ENCODE data around the gene AOPEP. TPM values are rescaled to one million over a fixed set of nuclear protein-coding genes. Genes with fewer than 3 reads are reported as not detected.

Gene AOPEP
- total RNA-seq, 4 donors from 2014 or later: 80.7 to 428 (median 126) TPM

- Histone ChIP-seq H3K27me3 (no peaks in the 10 kb centered on the region), H3K9me3 (no peaks in the 10 kb centered on the region), H3K36me3 (no peaks in the 10 kb centered on the region), H3K27ac (no peak overlapping the region), H3K4me3 (no peak overlapping the region), H3K4me1 (no peaks in the 10 kb centered on the region)
- TF ChIP-seq, protein P1, sequence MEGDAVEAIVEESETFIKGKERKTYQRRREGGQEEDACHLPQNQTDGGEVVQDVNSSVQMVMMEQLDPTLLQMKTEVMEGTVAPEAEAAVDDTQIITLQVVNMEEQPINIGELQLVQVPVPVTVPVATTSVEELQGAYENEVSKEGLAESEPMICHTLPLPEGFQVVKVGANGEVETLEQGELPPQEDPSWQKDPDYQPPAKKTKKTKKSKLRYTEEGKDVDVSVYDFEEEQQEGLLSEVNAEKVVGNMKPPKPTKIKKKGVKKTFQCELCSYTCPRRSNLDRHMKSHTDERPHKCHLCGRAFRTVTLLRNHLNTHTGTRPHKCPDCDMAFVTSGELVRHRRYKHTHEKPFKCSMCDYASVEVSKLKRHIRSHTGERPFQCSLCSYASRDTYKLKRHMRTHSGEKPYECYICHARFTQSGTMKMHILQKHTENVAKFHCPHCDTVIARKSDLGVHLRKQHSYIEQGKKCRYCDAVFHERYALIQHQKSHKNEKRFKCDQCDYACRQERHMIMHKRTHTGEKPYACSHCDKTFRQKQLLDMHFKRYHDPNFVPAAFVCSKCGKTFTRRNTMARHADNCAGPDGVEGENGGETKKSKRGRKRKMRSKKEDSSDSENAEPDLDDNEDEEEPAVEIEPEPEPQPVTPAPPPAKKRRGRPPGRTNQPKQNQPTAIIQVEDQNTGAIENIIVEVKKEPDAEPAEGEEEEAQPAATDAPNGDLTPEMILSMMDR (IDR thresholded peaks at IDR 0.05): no peak
- TF ChIP-seq POLR2A (IDR thresholded peaks at IDR 0.05): no peak
- DNase-seq: no peak
- intact Hi-C loops (cut with DNase I; ENCODE audit: low total_unique reads): no loop called here
Observed at GRCh38 chr9:95135756-95136155, 409.3 kb downstream of the AOPEP start.

MicroRNA genes within 50 kb of the gene (microRNA counts, 767-probe panel; counts per million panel counts)
- microRNA hsa-miR-2278 (0 counts per million in 2 donors), microRNA hsa-miR-23b-3p (8,688 to 10,248 counts per million in 2 donors), microRNA hsa-miR-27b-3p (8,294 to 9,834 counts per million in 2 donors)

Small RNAs within 50 kb of the gene (microRNA-seq; reads per million reads assigned to microRNA genes)
- gene MIR2278 (ENCODE audit: borderline microRNAs expressed, borderline replicate concordance) (1.5 reads per million), gene MIR23B (ENCODE audit: borderline microRNAs expressed, borderline replicate concordance) (100,065 reads per million, percentile 99 among the genes with 10 or more reads in this experiment), gene MIR24-1 (ENCODE audit: borderline microRNAs expressed, borderline replicate concordance) (not detected), gene MIR27B (ENCODE audit: borderline microRNAs expressed, borderline replicate concordance) (13,742 reads per million, percentile 94 among the genes with 10 or more reads in this experiment), gene MIR3074 (ENCODE audit: borderline microRNAs expressed, borderline replicate concordance) (not detected), gene MIR6081 (ENCODE audit: borderline microRNAs expressed, borderline replicate concordance) (not detected)

Small RNAs within 50 kb of the gene (small RNA-seq; reads per million reads assigned to genes)
- not detected for gene MIR2278
- 358 reads per million, percentile 96 among the genes with 10 or more reads in this experiment for gene MIR23B
- gene MIR27B: 2,654 reads per million, percentile 99 among the genes with 10 or more reads in this experiment
- not detected for gene MIR3074
- not detected for gene MIR6081

Other genes with a start within 250 kb of the AOPEP start
- not detected for gene PCAT7, start 171.6 kb upstream of the AOPEP start, total RNA-seq
- not detected for gene FBP2, start 132.9 kb upstream of the AOPEP start, total RNA-seq
- 1 to 10 TPM in 1 of 4 donors, under 1 TPM in 2, not detected in 1; 0.29 to 2.6 (median 0.90) TPM for gene FBP1, start 87.2 kb upstream of the AOPEP start, total RNA-seq

All from uterus (tissue), 4 donors.